ENCODE results near the gene MYO15B. TPM values are rescaled to one million over a fixed set of nuclear protein-coding genes. Genes with fewer than 3 reads are reported as not detected.

The MYO15B gene
- total and polyA plus RNA-seq, 2 of the 4 experiments (the other 2 are of a cell fraction) = 0.18 to 0.65 TPM

DNA sequence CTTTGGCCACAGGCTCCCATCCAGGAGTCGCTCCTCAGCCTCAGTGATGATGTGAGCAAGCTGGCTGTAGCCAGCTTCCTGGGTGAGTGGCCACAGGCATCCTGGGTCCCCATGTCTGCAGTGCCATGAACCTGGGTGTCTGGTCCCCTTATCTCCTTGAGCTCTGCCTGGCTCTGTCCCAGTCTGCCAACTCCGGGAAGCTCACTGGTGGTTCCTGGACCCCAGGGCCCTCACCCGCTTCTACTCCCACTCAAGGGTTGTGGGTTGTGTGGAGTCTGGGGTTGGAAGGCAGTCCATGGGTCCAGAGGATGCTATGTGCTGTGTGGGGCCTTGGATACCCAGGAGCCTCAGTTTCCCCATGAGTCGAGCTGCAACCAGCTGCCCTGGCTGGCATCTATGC, 33.9 kb downstream of the MYO15B start:
- no peak for ATAC-seq (ENCODE audit: low read depth)
- H2AFZ ChIP-seq (replicated peaks; ENCODE audit: low read length, poor library complexity) = no peak overlapping the region
- H2BK20ac ChIP-seq (ENCODE audit: low read depth, low read length) = no peak overlapping the region
- intact Hi-C loops (cut with micrococcal nuclease) = no loop called here
- peaks cover 5% of the 10 kb centered on the region; the same call in 1 of the 2 replicates for H3K4me1 ChIP-seq (ENCODE audit: control insufficient read depth, insufficient read depth, low read length)
- no peak overlapping the region for H2BK5ac ChIP-seq (ENCODE audit: low read depth, low read length, poor library complexity, severe bottlenecking)
- WGBS, 2 experiments (ENCODE audit: extremely low coverage in 2 of 2, insufficient read length in 1 of 2) = 100% methylated on average over 1 of the region's 4 CpGs; no CpG with 5 or more reads in 1 of the 2 experiments
- no peak overlapping the region for H3K14ac ChIP-seq (replicated peaks; ENCODE audit: low read depth, low read length)
- no peak overlapping the region for H4K5ac ChIP-seq (ENCODE audit: low read depth, low read length)
- no peak overlapping the region for H3K18ac ChIP-seq (ENCODE audit: low read depth, low read length)
- no peak overlapping the region for H2AK9ac ChIP-seq (replicated peaks; ENCODE audit: low read depth, low read length, poor library complexity)
- H2BK15ac ChIP-seq (ENCODE audit: low read depth, low read length) = no peak overlapping the region
- H3K4me3 ChIP-seq (ENCODE audit: insufficient read depth, low read depth, low read length) = no peak overlapping the region
- ChIA-PET POLR2A (ENCODE audit: unreplicated experiment) (no interaction called here), CTCF (no interaction called here)
- H3K9ac ChIP-seq (ENCODE audit: low read depth, low read length) = no peak overlapping the region
- H3K9me3 ChIP-seq (ENCODE audit: control insufficient read depth, insufficient read depth, low read length) = no peaks in the 10 kb centered on the region
- no TSS peak for BruUV-seq (replicated peaks)
- dilution Hi-C loops (cut with HindIII; ENCODE audit: low sequenced_read_pairs, unreplicated experiment) = no loop called here
- H3K9me1 ChIP-seq (ENCODE audit: insufficient read depth, low read length) = no peaks in the 10 kb centered on the region
- H3K27ac ChIP-seq (ENCODE audit: insufficient read depth, low read length) = no peak overlapping the region
- H3K23ac ChIP-seq (ENCODE audit: low read depth, low read length) = no peak overlapping the region
- H3K36me3 ChIP-seq (ENCODE audit: control insufficient read depth, insufficient read depth, low read length) = no peaks in the 10 kb centered on the region
- H3K4ac ChIP-seq (ENCODE audit: low read depth, low read length) = no peak overlapping the region
- H4K8ac ChIP-seq (ENCODE audit: low read depth in 2 of 2, low read length in 2 of 2) = no peak overlapping the region
- H3K27me3 ChIP-seq (ENCODE audit: control insufficient read depth, insufficient read depth, low read length) = peaks cover 9% of the 10 kb centered on the region; the same call in 1 of the 2 replicates
- in situ Hi-C loops (cut with MboI; ENCODE audit: low sequenced_read_pairs) = no loop called here
- no peak overlapping the region for H2BK120ac ChIP-seq (ENCODE audit: low read depth, low read length)
- DNase-seq = no peak
- H3K56ac ChIP-seq (ENCODE audit: extremely low read depth, insufficient read depth, low read length) = no peak overlapping the region
- TF ChIP-seq MAFK (IDR thresholded peaks at IDR 0.05; ENCODE audit: low read depth, low read length) = no peak
- no peak overlapping the region for H2AK5ac ChIP-seq (ENCODE audit: low read depth, low read length)
- no peak overlapping the region for H3K4me2 ChIP-seq (ENCODE audit: low read depth, low read length)
- no peak overlapping the region for H4K91ac ChIP-seq (ENCODE audit: insufficient read depth, low read depth, low read length)
- no peaks in the 10 kb centered on the region for H4K20me1 ChIP-seq (ENCODE audit: insufficient read depth, low read length)
- no peaks in the 10 kb centered on the region for H3K79me1 ChIP-seq (ENCODE audit: low read depth in 1 of 2, low read length in 2 of 2)

Data from IMR-90 (cell line).